HCT116 (cell line): ENCODE measurements around the gene NAPSA. TPM values are rescaled to one million over a fixed set of nuclear protein-coding genes. Genes with fewer than 3 reads are reported as not detected.
A peak's percentile ranks its signal among the peaks of the same experiment; 100 is the strongest.

Source experiments
- ATAC-seq: fragments of 200-7000 bp; cut with Tn5 transposase; 2 replicates; pipeline ENCODE4 v1.9.1; 2020; ENCODE audit warnings: mild to moderate bottlenecking, moderate library complexity
- BruUV-seq: library from RNA; stranded (reverse); fragments of 400-500 nt; replicated peaks from 2 replicates; lab custom pipeline; 2021; lab: Mats Ljungman, UMichigan
- CTCF ChIA-PET: fragments of 300-600 bp; sonication (Branson Sonifier 250); formaldehyde crosslinking; loops from one replicate; lab custom pipeline; 2021; ENCODE audit warnings: antibody characterized with exemption; lab: Charles Lee
- POLR2A ChIA-PET: fragments of 300-600, 350-600 bp; sonication (Branson Sonifier 250); formaldehyde crosslinking; loops from one replicate; lab custom pipeline; 2021; ENCODE audit warnings: antibody characterized with exemption; lab: Charles Lee
- RAD21 ChIA-PET, 2 experiments: fragments of 300-600 bp; sonication (Branson Sonifier 250); formaldehyde crosslinking; loops; one replicate each; lab custom pipeline; 2023; ENCODE audit warnings: low total read pairs in 2 of 2; ENCODE audit not compliant: uncharacterized antibody in 2 of 2, unreplicated experiment in 2 of 2, low non-redundant PET in 1 of 2; lab: Charles Lee
- DNase-seq: peaks from one replicate; pipeline ENCODE4 v3.0.0-alpha.2; 2010; ENCODE audit warnings: low read depth, low spot score
- H2AFZ ChIP-seq: fragments of 200-600 bp; shearing (Covaris generic), sonication (generic); 2 replicates; pipeline ENCODE4 v1.6.1; 2017; ENCODE audit warnings: low read depth, mixed run types, mixed read lengths, antibody characterized with exemption, low read length; ENCODE audit not compliant: poor library complexity, severe bottlenecking
- H3K27ac ChIP-seq: 2 replicates; pipeline ENCODE4 v1.5.1; 2012; ENCODE audit warnings: low read depth, low read length
- H3K27me3 ChIP-seq: fragments of 200-600 bp; sonication (generic); 2 replicates; pipeline ENCODE4 v1.6.1; 2016; ENCODE audit warnings: mixed run types, low read length, mixed read lengths; ENCODE audit not compliant: insufficient read depth
- H3K36me3 ChIP-seq, 2 experiments: fragments of 200-500 bp in 1 of 2; fragments of 200-600 bp in 1 of 2; sonication (Bioruptor generic) in 1 of 2; sonication (generic) in 1 of 2; 2 replicates each; pipeline versions ENCODE4 v1.5.1 to v1.6.1; 2014 to 2016; ENCODE audit warnings: low read length in 2 of 2, inconsistent platforms in 1 of 2, mixed read lengths in 1 of 2, mixed run types in 1 of 2; ENCODE audit not compliant: insufficient read depth in 2 of 2, control insufficient read depth in 1 of 2
- H3K4me1 ChIP-seq, 2 experiments: fragments of 200-600 bp in 1 of 2; sonication (generic) in 1 of 2; 2 replicates each; pipeline versions ENCODE4 v1.5.1 to v1.6.1; 2012 to 2017; ENCODE audit warnings: low read length in 2 of 2, inconsistent platforms in 1 of 2, mild to moderate bottlenecking in 1 of 2, mixed read lengths in 1 of 2, mixed run types in 1 of 2, moderate library complexity in 1 of 2; ENCODE audit not compliant: insufficient read depth in 2 of 2, control insufficient read depth in 1 of 2
- H3K4me2 ChIP-seq: fragments of 200-600 bp; sonication (generic); 2 replicates; pipeline ENCODE4 v1.6.1; 2017; ENCODE audit warnings: mixed run types, low read length, mixed read lengths
- H3K4me3 ChIP-seq, 2 experiments: fragments of 200-600 bp in 1 of 2; sonication (generic) in 1 of 2; replicated peaks in 1 of 2; 2 replicates each; pipeline ENCODE4 v1.5.1; 2011 to 2016; ENCODE audit warnings: low read length in 2 of 2, control low read depth in 1 of 2, low read depth in 1 of 2, mild to moderate bottlenecking in 1 of 2, mixed read lengths in 1 of 2, mixed run types in 1 of 2
- H3K79me2 ChIP-seq: fragments of 200-600 bp; sonication (generic); 2 replicates; pipeline ENCODE4 v1.6.1; 2017; ENCODE audit warnings: mild to moderate bottlenecking, mixed run types, low read length, moderate library complexity, mixed read lengths; ENCODE audit not compliant: insufficient read depth
- H3K9ac ChIP-seq: fragments of 200-600 bp; sonication (generic); 2 replicates; pipeline ENCODE4 v1.6.1; 2016; ENCODE audit warnings: low read length, mixed read lengths
- H3K9me2 ChIP-seq: fragments of 200-600 bp; sonication (generic), shearing (Covaris generic); 2 replicates; pipeline ENCODE4 v1.6.1; 2017; ENCODE audit warnings: mixed run types, mild to moderate bottlenecking, moderate library complexity; ENCODE audit not compliant: insufficient read depth
- H3K9me3 ChIP-seq, 2 experiments: fragments of 200-500 bp in 1 of 2; fragments of 200-600 bp in 1 of 2; sonication (Bioruptor generic) in 1 of 2; sonication (generic) in 1 of 2; 2 replicates each; pipeline ENCODE4 v1.6.1; 2014 to 2017; ENCODE audit warnings: low read length in 2 of 2, mixed read lengths in 2 of 2, inconsistent platforms in 1 of 2, low read depth in 1 of 2, mild to moderate bottlenecking in 1 of 2, mixed run types in 1 of 2, moderate library complexity in 1 of 2; ENCODE audit not compliant: control insufficient read depth in 1 of 2, insufficient read depth in 1 of 2
- H4K20me1 ChIP-seq: fragments of 200-600 bp; sonication (generic), shearing (Covaris generic); 2 replicates; pipeline ENCODE4 v1.6.1; 2017; ENCODE audit warnings: mixed run types, mild to moderate bottlenecking, moderate library complexity; ENCODE audit not compliant: insufficient read depth
- ATF3 ChIP-seq: IDR thresholded peaks from 2 replicates; pipeline ENCODE4 v1.6.1; 2012
- CEBPB ChIP-seq: IDR thresholded peaks from 2 replicates; pipeline ENCODE4 v1.6.1; 2012; ENCODE audit warnings: low read depth
- ELF1 ChIP-seq: IDR thresholded peaks from 2 replicates; pipeline ENCODE4 v1.6.1; 2012; ENCODE audit warnings: low read depth, borderline replicate concordance
- EZH2 ChIP-seq: fragments of 200-600 bp; sonication (generic); IDR thresholded peaks from 2 replicates; pipeline ENCODE4 v1.6.1; 2017; ENCODE audit warnings: antibody characterized with exemption, mixed run types
- EZH2phosphoT487 ChIP-seq: fragments of 200-600 bp; IDR thresholded peaks from 2 replicates; pipeline ENCODE4 v1.6.1; 2018; ENCODE audit warnings: antibody characterized with exemption, borderline replicate concordance
- RAD21 ChIP-seq: IDR thresholded peaks from 2 replicates; pipeline ENCODE4 v1.6.1; 2012; ENCODE audit warnings: low read depth, mild to moderate bottlenecking
- REST ChIP-seq: IDR thresholded peaks from 2 replicates; pipeline ENCODE4 v1.6.1; 2012; ENCODE audit warnings: low read depth
- intact Hi-C: fragments of 100-400 bp; cut with micrococcal nuclease; formaldehyde crosslinking; loops from 2 replicates; pipeline ENCODE4 v1.10.0; 2022
- total RNA-seq: library from RNA; stranded (reverse); gene quantifications from one replicate; pipeline ENCODE4 v1.2.1, GENCODE V29; 2021; ENCODE audit not compliant: unreplicated experiment

The NAPSA gene
- total RNA-seq, 1 experiment from 2014 or later = 4.4 TPM

- Histone ChIP-seq H3K79me2 (peaks cover 3% of the 10 kb centered on the region; the same call in 1 of the 2 replicates), H4K20me1 (no peaks in the 10 kb centered on the region), H3K9ac (no peak overlapping the region), H2AFZ (no peak overlapping the region), H3K9me3 (no peaks in the 10 kb centered on the region), H3K4me2 (peak overlapping the region; percentile 86), H3K9me2 (no peaks in the 10 kb centered on the region), H3K27me3 (no peaks in the 10 kb centered on the region), H3K4me3 (no peak overlapping the region), H3K27ac (no peak overlapping the region), H3K4me1 (peaks cover 30 to 65% of the 10 kb centered on the region in 2 experiments)
- DNase-seq (no peak), ATAC-seq (no peak)
- BruUV-seq = no TSS peak
- CTCF ChIA-PET = no interaction called here
- POLR2A ChIA-PET = no interaction called here
- TF ChIP-seq ELF1 = no peak
- no peak for TF ChIP-seq RAD21
- TF ChIP-seq EZH2phosphoT487 = no peak
- TF ChIP-seq EZH2 = no peak
- TF ChIP-seq REST = no peak
- TF ChIP-seq ATF3 = no peak
- no peak for TF ChIP-seq CEBPB
- TF ChIP-seq, all 23 proteins: peak for 0
- intact Hi-C loops = no loop called here
- H3K36me3 ChIP-seq = no peaks in the 10 kb centered on the region
- RAD21 ChIA-PET = no interaction called here
These were observed 33.5 kb downstream of the NAPSA start for GRCh38 chr19:50331994-50332243.
